ENCODE data around the gene PLOD2.
"Not testable (repeated sequence)": the region's sequence is repeated elsewhere in the genome, so short reads cannot be mapped to it uniquely, and the experiment has no call there.

PLOD2 gene

DNA sequence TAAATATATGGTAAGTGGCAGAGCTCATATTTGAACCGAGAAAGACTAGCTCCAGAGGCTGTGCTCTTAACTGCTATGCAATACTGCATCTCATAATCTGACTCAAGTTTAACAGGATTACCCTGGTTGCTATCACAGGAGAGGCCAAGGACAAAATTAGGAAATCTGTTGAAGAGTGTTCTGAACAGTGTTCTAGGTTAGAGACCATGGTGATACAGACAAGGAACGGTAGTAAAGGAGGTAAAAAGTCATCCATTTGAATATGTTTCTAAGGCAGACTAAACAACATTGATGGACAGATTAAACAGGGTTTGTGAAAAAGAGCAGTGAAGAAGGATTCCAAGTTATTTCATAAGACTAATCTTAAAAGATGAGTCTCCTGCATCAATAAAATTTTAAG lies 22.1 kb downstream of the PLOD2 start:
- DNase-seq (ENCODE audit: low read depth), result no peak

GRCh38 chr3:146136647-146137046 lies 24.3 kb downstream of the PLOD2 start:
- DNase-seq (ENCODE audit: low read depth), result no peak

DNA sequence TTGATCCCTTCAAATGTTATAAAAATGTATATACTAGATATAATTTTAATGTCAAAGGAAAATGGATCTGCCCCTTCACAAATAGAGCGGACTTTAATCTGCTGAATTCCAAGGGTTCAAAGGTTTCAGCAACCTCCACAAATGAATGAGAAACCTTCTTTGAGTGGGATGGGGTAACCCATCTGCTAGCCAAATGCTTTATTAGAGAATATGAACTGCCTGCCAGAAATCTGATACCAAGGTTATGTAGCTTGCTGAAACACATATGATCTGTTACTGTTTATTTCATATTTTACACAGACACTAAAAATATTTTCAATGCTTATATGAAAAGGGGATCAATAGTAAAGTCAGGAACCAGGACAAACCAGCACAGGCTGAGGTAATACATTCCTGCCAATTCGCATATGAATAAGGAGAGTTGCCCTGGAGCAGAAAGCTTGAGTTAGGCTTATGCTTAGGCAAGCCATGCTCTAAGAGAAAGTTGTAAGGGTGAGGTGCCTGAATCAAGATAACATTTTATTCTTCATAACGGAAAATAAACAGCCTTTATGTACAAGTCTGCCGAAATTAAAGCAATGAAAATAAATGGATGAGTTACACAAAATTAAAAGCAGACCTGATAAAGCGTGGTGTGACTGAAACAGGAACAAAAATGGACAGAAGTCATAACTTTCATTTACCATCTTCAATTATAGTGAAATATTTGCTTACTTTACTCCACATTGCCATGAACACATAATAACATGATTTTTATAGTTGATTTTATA lies 26.5 kb downstream of the PLOD2 start:
- peak; percentile 17 for DNase-seq (ENCODE audit: low read depth)

GRCh38 chr3:146133441-146133840 lies 27.5 kb downstream of the PLOD2 start:
- DNase-seq (ENCODE audit: low read depth), result no peak

GRCh38 chr3:146131616-146132410 lies 29.2 kb downstream of the PLOD2 start:
- DNase-seq (ENCODE audit: low read depth), result peak; percentile 85

DNA sequence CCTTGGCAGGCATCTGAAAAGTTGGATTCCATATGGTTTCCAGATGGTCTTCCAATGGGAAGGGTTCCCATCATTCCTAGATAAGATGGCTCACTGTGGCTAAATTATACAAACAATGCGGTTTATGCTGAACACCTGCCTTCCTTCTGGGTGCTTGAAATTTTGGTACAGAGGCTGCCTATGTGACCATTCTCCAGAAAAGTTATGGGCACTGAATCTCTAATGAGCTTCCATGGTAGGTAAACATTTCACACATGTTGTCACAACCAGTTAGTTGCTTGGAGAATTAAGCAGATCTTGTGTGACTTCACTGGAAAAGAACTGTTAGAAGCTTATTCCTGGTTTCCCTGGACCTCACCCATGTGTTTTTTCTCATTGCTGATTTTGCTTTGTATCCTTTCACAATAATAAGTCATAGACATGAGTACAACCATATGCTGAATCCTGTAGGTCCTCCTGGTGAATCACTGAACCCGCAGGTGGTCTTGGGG lies 30.1 kb downstream of the PLOD2 start:
- no peak for DNase-seq (ENCODE audit: low read depth)

GRCh38 chr3:146129750-146130149 lies 31.2 kb downstream of the PLOD2 start:
- no peak for DNase-seq (ENCODE audit: low read depth)

- DNase-seq (ENCODE audit: low read depth), result no peak
These were observed 32.0 kb downstream of the PLOD2 start for GRCh38 chr3:146128939-146129338.

DNA sequence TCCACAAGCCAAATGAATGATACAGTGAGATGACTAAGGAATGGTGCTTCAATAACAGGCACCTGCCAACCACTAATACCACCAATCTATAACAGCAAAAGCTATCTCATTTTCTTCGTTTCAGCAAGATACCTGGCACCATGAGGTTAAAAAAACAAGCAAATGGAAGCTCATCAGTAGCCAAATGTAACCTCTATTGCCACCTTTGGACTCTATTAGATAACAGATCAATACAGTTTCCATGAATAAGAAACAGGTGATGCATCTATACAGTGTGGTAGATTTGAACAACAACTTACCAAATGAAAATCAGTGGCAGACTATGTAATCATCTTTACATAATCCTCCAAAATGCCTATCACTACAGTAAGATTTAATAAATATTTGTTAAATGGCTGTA lies 32.8 kb downstream of the PLOD2 start:
- DNase-seq (ENCODE audit: low read depth), result no peak

- DNase-seq (ENCODE audit: low read depth), result peak; percentile 87
These were observed 35.0 kb downstream of the PLOD2 start for GRCh38 chr3:146125951-146126350.

- DNase-seq (ENCODE audit: low read depth), result no peak
These were observed 36.7 kb downstream of the PLOD2 start for GRCh38 chr3:146124126-146124801.

DNA sequence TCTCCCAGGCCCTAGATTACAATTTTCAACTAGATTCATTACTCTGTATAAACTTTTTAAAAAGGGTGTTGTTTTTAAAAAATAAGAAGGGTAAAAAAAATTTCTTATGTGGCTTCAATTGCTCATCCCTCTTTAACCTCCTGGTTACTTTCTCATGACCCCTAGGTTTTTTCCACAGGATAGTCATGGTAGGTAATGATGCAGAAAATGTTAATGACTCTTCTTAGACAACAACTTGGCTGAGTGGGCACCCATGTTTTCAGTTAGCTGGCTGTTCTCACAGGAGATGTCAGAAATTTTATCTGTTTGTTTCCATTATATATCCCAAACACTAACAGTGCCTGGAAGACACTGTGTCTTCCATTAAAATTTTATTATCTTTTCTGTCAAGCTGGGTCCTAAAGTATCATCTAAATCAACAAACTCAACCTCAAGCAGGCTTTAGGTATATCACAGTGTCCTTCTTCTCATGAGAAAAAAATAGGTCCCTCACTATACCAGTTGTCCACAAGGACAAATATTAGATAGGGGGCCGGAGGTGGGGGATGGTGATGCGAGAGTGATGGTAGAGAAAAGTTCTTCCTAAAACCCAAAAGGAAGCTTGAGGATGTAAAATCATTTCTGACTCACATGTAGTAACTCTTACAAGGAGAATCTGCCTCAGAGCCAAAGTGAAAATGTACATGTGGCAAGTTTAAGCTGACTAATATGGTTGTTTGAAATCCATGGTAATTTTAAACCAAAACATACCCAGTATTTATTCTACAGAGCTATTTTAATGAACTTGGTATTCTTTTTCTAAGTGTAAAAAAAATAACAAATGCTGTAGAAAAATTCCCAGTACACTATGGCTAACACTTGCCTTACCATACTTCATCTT lies 43.3 kb downstream of the PLOD2 start:
- peak; percentile 78 for DNase-seq (ENCODE audit: low read depth)

DNA sequence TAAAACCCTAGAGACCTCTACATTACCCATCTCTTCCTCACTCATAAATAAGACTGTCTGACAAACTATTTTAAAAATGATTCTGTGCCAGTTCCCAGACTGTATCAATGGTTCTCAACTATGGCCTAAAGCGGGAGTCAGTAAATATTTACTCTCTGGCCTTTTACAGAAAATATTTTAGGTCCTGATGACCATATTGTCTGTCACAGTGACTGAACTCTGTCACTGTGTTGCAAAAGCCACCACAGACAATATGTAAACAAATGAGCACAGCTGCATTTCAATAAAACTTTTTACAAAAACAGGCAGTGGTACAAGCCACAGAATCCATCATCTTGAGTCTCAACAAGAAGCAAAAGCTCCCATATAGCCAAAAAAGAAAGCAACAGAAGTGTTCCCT lies 45.4 kb downstream of the PLOD2 start:
- no peak for DNase-seq (ENCODE audit: low read depth)

GRCh38 chr3:146113804-146114203 lies 47.2 kb downstream of the PLOD2 start:
- DNase-seq (ENCODE audit: low read depth), result not testable (repeated sequence)

GRCh38 chr3:146111337-146111736 lies 49.6 kb downstream of the PLOD2 start:
- DNase-seq (ENCODE audit: low read depth), result no peak

- no peak for DNase-seq (ENCODE audit: low read depth)
These were observed 50.8 kb downstream of the PLOD2 start for GRCh38 chr3:146110161-146110560.

GRCh38 chr3:146106986-146107385 lies 54.0 kb downstream of the PLOD2 start:
- DNase-seq (ENCODE audit: low read depth), result no peak

DNA sequence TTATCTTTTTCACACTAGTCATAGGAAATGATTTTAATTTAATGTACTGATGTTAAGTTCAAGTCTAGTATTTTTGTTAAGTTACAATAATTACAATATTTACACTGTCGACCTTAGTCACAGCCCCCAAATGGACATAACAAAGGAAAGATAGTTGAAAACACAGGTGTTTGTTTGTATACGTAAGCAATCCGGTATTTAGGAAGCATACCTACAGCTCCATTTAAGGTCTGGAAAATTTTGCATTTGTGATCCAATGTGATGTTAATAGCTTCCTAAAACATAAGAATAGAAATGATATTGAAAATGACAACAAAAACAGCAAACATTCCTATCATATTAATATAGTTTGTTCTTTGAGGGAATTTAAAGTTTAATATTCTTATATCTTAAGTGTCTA lies 56.9 kb downstream of the PLOD2 start:
- no peak for DNase-seq (ENCODE audit: low read depth)

- DNase-seq (ENCODE audit: low read depth), result no peak
These were observed 58.1 kb downstream of the PLOD2 start for GRCh38 chr3:146102885-146103284.

- no peak for DNase-seq (ENCODE audit: low read depth)
These were observed 59.4 kb downstream of the PLOD2 start for GRCh38 chr3:146101538-146101937.

GRCh38 chr3:146100825-146101444 lies 60.0 kb downstream of the PLOD2 start:
- DNase-seq (ENCODE audit: low read depth), result peak; percentile 11

Measured in ELR (cell line).